ENCODE data around the gene CHMP2A. TPM values are rescaled to one million over a fixed set of nuclear protein-coding genes. Genes with fewer than 3 reads are reported as not detected.
"Not testable (repeated sequence)": the region's sequence is repeated elsewhere in the genome, so short reads cannot be mapped to it uniquely, and the experiment has no call there.

CHMP2A gene
- total and polyA plus RNA-seq, 4 donors, result 47.4 to 143 (median 125) TPM

DNA sequence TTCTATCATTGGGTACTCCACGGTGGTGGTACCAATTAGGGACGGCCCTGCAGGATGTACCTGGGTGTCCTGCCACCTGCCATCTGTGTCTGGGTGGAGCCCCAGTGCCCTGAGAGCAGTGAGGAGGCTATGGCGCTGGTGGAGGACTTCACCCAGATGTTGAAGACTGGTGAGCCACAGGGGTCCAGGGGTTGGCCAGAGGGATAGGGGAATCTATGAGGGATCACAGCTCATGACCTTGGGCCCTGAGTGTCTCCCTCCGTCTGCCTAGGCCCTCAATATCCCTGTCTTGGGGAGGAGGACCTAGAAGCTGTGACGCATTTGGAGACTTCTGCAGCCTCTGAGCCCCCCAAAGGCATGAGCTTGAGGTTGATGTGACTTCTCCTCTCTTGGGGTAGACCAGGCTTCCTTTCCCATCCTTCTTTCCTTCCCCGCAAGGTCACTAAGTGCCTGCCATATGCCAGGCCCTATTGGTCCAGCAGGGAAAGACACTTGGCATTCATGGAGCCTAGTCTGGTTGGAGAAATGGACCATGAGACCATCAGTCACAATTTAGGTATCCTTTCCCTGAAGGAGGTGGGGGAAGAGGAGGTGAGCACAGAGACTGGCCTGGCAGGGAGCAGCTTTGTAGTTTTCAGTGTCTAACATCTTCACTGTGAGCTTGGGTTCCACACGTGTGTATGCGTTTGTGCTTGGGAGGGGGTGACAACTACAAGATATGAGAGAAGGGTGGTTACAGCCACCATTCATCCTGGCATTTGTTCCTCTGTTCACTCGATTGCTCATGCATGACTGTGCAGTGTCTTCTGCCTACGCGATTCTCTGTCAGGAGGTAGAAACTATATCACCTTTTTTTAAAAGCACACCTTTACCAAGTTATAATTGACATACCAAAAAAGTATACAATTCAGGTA lies 23.4 kb upstream of the CHMP2A start:
- H3K4me1 ChIP-seq (ENCODE audit: control insufficient read depth, insufficient read depth, low read length), result peaks cover 44% of the 10 kb centered on the region
- no peak for DNase-seq (ENCODE audit: low read depth in 4 of 6, low spot score in 6 of 6)
- WGBS (ENCODE audit: insufficient coverage), result 93% methylated on average over 2 of the region's 11 CpGs
- peaks cover 32% of the 10 kb centered on the region for H3K36me3 ChIP-seq (ENCODE audit: control insufficient read depth, insufficient read depth, low read length)
- no peaks in the 10 kb centered on the region for H3K27me3 ChIP-seq (ENCODE audit: control insufficient read depth, insufficient read depth, low read length)
- H3K27ac ChIP-seq (ENCODE audit: low read depth, low read length), result no peak overlapping the region
- no peaks in the 10 kb centered on the region for H3K9me3 ChIP-seq (ENCODE audit: control insufficient read depth, insufficient read depth, low read length)
- no peak overlapping the region for H3K4me3 ChIP-seq (ENCODE audit: low read depth, low read length)

DNA sequence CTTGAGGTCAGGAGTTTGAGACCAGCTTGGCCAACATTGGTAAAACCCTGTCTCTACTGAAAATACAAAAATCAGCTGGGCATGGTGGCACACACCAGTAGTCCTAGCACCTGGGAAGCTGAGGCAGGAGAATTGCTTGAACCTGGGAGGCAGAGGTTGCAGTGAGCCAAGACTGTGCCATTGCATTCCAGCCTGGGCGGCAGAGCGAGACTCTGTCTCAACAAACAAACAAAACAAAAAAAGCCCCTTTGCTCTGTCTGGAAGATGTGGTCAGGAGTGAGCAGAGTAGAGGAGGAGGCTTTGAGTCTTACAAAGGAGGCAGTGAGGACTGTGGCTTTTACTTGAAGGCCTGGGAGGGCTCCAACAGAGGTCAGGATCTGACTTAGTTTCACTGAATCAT lies 22.7 kb upstream of the CHMP2A start:
- H3K27ac ChIP-seq (ENCODE audit: low read depth, low read length); DNase-seq (ENCODE audit: low read depth in 4 of 6, low spot score in 6 of 6); H3K27me3 ChIP-seq (ENCODE audit: control insufficient read depth, insufficient read depth, low read length); H3K4me3 ChIP-seq (ENCODE audit: low read depth, low read length); H3K9me3 ChIP-seq (ENCODE audit: control insufficient read depth, insufficient read depth, low read length): not testable (repeated sequence)
- no CpG with 5 or more reads among the region's 2 CpGs for WGBS (ENCODE audit: insufficient coverage)
- Histone ChIP-seq H3K36me3 (ENCODE audit: control insufficient read depth, insufficient read depth, low read length) (peaks cover 25% of the 10 kb centered on the region), H3K4me1 (ENCODE audit: control insufficient read depth, insufficient read depth, low read length) (peaks cover 48% of the 10 kb centered on the region)

DNA sequence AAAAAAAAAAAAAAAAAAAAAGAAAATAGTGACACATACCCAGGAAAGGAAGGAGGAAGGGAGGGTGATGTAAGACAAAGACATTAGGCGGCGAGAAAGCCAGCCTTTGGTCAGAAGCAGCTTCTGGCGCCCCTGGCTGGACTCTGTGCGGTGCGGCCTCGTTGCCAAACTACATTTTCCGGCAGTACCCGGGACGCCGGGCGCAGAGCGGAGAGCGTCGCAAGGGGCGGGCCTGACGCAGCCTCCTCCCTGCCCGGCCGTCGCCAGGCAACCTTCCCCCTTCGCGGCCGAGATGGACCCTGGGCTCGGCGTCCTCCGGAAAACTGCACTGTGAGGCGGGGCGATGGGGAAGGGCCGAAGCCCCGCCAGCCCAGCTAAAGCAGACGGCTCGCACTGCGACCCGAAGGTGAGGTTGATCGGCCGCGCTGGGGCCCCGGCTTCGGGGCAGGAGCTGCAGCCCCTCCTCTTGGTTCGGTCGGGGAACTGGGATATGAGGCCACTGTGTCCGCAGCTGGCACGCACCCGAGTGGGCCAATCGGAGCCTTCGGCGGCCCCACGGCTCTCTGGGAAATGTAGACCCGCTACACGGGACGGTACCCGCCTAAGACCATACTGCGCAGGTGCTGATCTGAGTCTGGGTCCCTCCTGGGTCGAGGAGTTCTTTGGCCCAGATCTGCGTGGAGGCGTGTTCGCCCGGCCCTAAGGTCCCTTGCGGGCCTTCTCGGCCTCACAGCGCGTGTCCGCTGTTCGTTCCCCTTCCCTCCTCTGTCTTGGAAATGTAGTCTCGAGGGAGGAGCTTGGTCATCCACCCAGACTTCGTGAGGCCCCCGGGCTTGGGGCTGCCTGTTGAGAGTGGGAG lies 20.5 kb upstream of the CHMP2A start:
- peak overlapping the region; percentile 99 for H3K27ac ChIP-seq (ENCODE audit: low read depth, low read length)
- H3K36me3 ChIP-seq (ENCODE audit: control insufficient read depth, insufficient read depth, low read length), result peaks cover 25% of the 10 kb centered on the region
- under 1% methylated on average over 65 of the region's 66 CpGs for WGBS (ENCODE audit: insufficient coverage)
- no peaks in the 10 kb centered on the region for H3K9me3 ChIP-seq (ENCODE audit: control insufficient read depth, insufficient read depth, low read length)
- peak; percentile 85 to 97 (median 92) for DNase-seq (ENCODE audit: low read depth in 4 of 6, low spot score in 6 of 6)
- H3K4me3 ChIP-seq (ENCODE audit: low read depth, low read length), result peak overlapping the region; percentile 73
- H3K4me1 ChIP-seq (ENCODE audit: control insufficient read depth, insufficient read depth, low read length), result peaks cover 53% of the 10 kb centered on the region
- H3K27me3 ChIP-seq (ENCODE audit: control insufficient read depth, insufficient read depth, low read length), result no peaks in the 10 kb centered on the region

DNA sequence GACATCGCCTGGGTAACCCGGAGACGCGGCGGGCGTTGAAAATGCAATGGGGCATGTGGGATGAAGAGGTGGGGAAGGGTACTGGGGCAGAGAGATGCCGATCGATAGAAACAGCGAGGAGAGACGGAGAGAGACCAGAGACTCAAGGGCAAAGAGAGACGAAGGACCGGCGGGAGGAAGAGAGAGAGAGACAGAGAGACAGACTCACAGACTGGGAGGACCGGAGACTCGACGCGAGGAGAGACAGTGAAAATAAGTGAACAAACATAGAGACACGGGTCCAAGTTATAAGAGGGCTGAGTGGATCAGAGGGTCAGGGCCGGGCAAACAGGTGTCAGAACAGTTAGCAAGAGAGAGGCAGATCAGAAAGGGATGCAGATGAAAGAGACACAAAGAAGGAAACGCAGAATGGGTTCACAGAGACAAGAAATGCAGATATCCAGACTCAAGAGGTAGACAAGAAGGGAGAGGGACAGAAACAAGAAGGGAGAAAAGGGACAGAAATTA lies 18.8 kb upstream of the CHMP2A start:
- Histone ChIP-seq H3K36me3 (ENCODE audit: control insufficient read depth, insufficient read depth, low read length) (peaks cover 42% of the 10 kb centered on the region), H3K27ac (ENCODE audit: low read depth, low read length) (peak overlapping the region; percentile 99), H3K4me1 (ENCODE audit: control insufficient read depth, insufficient read depth, low read length) (peaks cover 53% of the 10 kb centered on the region), H3K4me3 (ENCODE audit: low read depth, low read length) (peak overlapping the region; percentile 87), H3K9me3 (ENCODE audit: control insufficient read depth, insufficient read depth, low read length) (no peaks in the 10 kb centered on the region), H3K27me3 (ENCODE audit: control insufficient read depth, insufficient read depth, low read length) (no peaks in the 10 kb centered on the region)
- under 1% methylated on average over 20 of the region's 20 CpGs for WGBS (ENCODE audit: insufficient coverage)
- no peak for DNase-seq (ENCODE audit: low read depth in 4 of 6, low spot score in 6 of 6)

DNA sequence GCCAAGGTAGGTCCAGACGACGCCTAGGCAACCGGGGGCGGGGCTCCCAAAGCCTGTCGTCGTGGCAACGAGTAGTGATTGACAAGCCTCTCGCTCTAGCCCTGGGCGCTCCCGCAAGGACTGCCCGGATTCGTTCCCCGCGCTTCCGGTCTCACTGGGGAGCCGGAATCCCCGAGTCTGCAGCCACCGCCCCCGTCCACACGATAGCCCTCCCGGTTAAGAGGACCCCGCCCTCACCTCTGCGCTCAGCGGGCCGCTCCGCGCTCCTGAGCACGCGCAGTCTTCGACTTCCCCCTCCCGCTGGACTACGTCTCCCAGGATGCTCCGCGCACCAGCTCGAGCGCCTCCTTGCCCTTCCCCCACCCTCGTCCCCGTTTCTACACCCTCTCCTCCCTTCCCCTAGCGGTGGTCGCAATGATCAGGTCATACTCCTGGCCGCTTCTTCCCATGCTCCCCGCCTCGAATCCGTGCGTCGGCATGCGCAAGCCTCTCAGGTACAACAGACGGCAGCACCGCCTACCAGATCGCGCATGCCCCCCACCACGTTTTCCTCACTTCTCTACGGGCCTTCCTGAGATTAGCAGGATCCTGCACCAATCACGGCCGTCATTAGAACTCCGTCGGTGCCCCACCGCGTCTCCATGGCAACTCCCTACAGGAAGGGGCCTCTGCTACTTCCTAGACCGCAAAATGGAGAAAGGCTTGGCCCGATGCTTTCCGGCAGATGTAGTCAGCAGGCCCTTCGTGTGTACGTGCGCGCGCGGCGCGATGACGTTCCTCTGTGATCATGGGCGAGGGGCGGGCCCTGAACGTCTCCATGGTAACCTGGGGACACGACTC lies 18.1 kb upstream of the CHMP2A start, which contains the start of gene MZF1:
Gene MZF1, minus strand, starts transcription at position 518 of the 840 bp plus-strand sequence. CDS start 1,946 bp downstream, outside the sequence.
- peaks cover 51% of the 10 kb centered on the region for H3K4me1 ChIP-seq (ENCODE audit: control insufficient read depth, insufficient read depth, low read length)

DNA sequence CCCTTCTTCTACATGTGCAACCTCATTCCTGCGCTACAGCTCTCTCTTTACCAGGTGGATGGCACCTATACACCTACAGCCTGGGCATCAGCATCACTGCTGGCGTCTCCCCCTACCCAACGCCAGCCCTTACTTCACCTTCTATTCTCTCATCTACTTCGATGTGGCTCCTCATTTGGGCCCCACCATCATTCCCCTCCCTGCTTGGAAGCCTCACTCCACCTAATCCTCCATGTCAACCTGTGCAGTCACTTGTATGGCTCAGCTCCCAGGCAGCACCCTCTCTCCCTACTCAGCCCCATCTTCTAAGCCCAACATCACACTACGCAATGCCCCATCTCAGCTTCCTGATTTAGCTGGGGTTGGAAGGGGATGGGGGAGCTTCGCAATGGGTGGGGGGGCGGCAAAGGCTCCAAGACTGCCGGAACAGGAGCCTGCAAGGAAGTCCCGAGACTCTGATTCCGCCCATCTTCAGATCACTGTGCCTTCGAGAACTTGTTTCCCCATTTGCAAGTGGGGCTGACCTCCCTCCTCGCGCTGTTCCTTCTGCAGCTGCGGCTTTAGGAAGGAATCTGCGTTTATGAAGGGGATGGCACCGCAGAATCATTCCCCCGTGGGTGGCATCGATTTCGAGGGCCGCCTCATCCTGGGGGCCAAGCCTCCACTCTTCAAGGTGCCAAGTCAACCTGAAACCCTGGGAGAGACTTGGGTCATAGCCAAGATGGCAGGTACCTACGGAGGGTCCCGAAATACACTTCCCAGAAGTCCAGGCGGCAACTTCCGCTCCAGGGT lies 17.3 kb upstream of the CHMP2A start:
- Histone ChIP-seq H3K27me3 (ENCODE audit: control insufficient read depth, insufficient read depth, low read length) (no peaks in the 10 kb centered on the region), H3K4me1 (ENCODE audit: control insufficient read depth, insufficient read depth, low read length) (peaks cover 43% of the 10 kb centered on the region), H3K4me3 (ENCODE audit: low read depth, low read length) (peak overlapping the region; percentile 87), H3K36me3 (ENCODE audit: control insufficient read depth, insufficient read depth, low read length) (peaks cover 37% of the 10 kb centered on the region), H3K9me3 (ENCODE audit: control insufficient read depth, insufficient read depth, low read length) (no peaks in the 10 kb centered on the region), H3K27ac (ENCODE audit: low read depth, low read length) (peak overlapping the region; percentile 99)
- 35% methylated on average over 22 of the region's 24 CpGs for WGBS (ENCODE audit: insufficient coverage)
- no peak for DNase-seq (ENCODE audit: low read depth in 4 of 6, low spot score in 6 of 6)

More for the DNA sequence above, 18.1 kb upstream of the CHMP2A start, which contains the start of gene MZF1:
- peak within 1 kb of the TSS; percentile 87 for H3K4me3 ChIP-seq (ENCODE audit: low read depth, low read length)
- DNase-seq (ENCODE audit: low read depth in 4 of 6, low spot score in 6 of 6), result peak; percentile 99 to 100 (median 100)
- H3K27me3 ChIP-seq (ENCODE audit: control insufficient read depth, insufficient read depth, low read length), result no peaks in the 10 kb centered on the region
- H3K36me3 ChIP-seq (ENCODE audit: control insufficient read depth, insufficient read depth, low read length), result peaks cover 40% of the 10 kb centered on the region
- peak within 1 kb of the TSS; percentile 99 for H3K27ac ChIP-seq (ENCODE audit: low read depth, low read length)
- WGBS (ENCODE audit: insufficient coverage), result under 1% methylated on average over 74 of the region's 75 CpGs
- H3K9me3 ChIP-seq (ENCODE audit: control insufficient read depth, insufficient read depth, low read length), result no peaks in the 10 kb centered on the region

DNA sequence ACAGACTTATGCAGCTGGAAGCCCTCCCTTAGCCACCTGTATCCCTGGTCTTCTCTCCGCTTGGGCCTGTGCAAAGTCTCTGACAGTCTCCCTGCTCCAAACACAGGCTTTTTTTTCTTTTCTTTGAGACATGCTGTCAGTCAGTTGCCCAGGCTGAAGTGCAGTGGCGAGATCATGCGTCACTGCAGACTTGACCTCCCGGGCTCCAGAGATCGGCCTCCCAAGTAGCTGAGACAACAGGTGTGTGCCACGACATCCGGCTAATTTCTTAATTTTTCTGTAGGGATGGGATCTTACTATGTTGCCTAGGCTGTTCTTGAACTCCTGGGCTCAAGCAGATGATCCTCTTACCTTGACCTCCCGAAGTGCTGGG lies 16.7 kb upstream of the CHMP2A start:
- Histone ChIP-seq H3K27ac (ENCODE audit: low read depth, low read length) (no peak overlapping the region), H3K27me3 (ENCODE audit: control insufficient read depth, insufficient read depth, low read length) (no peaks in the 10 kb centered on the region), H3K4me1 (ENCODE audit: control insufficient read depth, insufficient read depth, low read length) (peaks cover 37% of the 10 kb centered on the region), H3K9me3 (ENCODE audit: control insufficient read depth, insufficient read depth, low read length) (no peaks in the 10 kb centered on the region), H3K4me3 (ENCODE audit: low read depth, low read length) (no peak overlapping the region), H3K36me3 (ENCODE audit: control insufficient read depth, insufficient read depth, low read length) (peaks cover 42% of the 10 kb centered on the region)
- DNase-seq (ENCODE audit: low read depth in 4 of 6, low spot score in 6 of 6), result no peak
- 91% methylated on average over 7 of the region's 8 CpGs for WGBS (ENCODE audit: insufficient coverage)

DNA sequence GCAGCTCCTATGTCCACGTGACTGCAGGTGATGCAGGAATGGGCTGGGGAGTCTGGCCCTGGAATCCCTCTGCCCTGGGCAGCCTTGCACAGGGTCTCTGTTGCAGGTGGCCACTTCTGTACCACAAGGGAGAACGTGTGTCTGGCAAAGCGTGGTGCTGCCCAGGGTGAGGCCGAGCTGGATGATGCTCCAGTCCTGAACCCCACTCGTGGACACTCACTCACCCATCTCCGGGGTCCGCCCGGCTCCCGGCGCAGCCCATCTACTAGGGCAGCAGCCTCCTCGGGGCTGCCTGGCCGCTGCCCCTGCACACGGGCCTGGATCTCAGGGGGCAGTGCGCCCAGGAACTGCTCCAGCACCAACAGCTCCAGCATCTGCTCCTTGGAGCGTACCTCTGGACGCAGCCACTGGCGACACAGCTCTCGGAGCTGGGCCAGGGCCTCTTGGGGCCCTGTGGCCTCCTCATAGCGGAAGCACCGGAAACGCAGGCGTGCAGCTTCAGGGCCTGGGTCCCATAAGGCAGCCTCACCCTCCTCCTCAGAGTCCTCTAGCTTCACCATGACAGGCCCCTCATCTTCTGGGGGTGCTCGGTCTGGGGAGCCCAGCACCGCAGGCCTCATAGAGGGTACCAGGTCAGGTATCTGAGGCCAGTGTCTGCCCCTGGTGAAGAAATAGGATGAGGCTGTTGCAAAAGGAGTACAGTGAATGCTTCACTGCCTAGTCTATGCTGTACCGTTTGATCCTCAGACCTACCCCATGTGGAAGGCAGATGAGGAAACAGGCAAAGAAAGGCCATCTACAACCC lies 16.1 kb upstream of the CHMP2A start:
- no peak overlapping the region for H3K27ac ChIP-seq (ENCODE audit: low read depth, low read length)
- 92% methylated on average over 23 of the region's 25 CpGs for WGBS (ENCODE audit: insufficient coverage)
- no peaks in the 10 kb centered on the region for H3K9me3 ChIP-seq (ENCODE audit: control insufficient read depth, insufficient read depth, low read length)

More for the DNA sequence above, 16.1 kb upstream of the CHMP2A start:
- Histone ChIP-seq H3K36me3 (ENCODE audit: control insufficient read depth, insufficient read depth, low read length) (peaks cover 45% of the 10 kb centered on the region), H3K4me1 (ENCODE audit: control insufficient read depth, insufficient read depth, low read length) (peaks cover 33% of the 10 kb centered on the region), H3K4me3 (ENCODE audit: low read depth, low read length) (no peak overlapping the region), H3K27me3 (ENCODE audit: control insufficient read depth, insufficient read depth, low read length) (no peaks in the 10 kb centered on the region)
- DNase-seq (ENCODE audit: low read depth in 4 of 6, low spot score in 6 of 6), result no peak

Data from spinal cord (tissue), 10 donors.